WTC11 (cell line): Measurements from ENCODE around the gene NTMT1.

Source experiments
- CREB1 ChIP-seq: sonication (generic); formaldehyde crosslinking; IDR thresholded peaks from 2 replicates; pipeline ENCODE4 v1.8.0; 2023; ENCODE audit warnings: mild to moderate bottlenecking, missing genetic modification reagents
- CTCF ChIP-seq: fragments of 200-600 bp; IDR thresholded peaks from 2 replicates; pipeline ENCODE4 v1.8.0; 2022; ENCODE audit warnings: antibody characterized with exemption
- MAX ChIP-seq: sonication (generic); formaldehyde crosslinking; IDR thresholded peaks from 2 replicates; pipeline ENCODE4 v1.8.0; 2022; ENCODE audit warnings: mild to moderate bottlenecking, missing genetic modification reagents

GRCh38 chr9:129615407-129616285, 10.3 kb upstream of the NTMT1 start:
- TF ChIP-seq CTCF (no peak), MAX (no peak), CREB1 (CRISPR knock-in tag) (no peak)
